Thyroid gland (tissue), 4 donors: ENCODE data around the gene UPK3A. TPM values are rescaled to one million over a fixed set of nuclear protein-coding genes. Genes with fewer than 3 reads are reported as not detected.
"Not testable (repeated sequence)": the region's sequence is repeated elsewhere in the genome, so short reads cannot be mapped to it uniquely, and the experiment has no call there.

Experiments
- DNase-seq, 2 donors: peaks; one replicate each; pipeline ENCODE4 v3.0.0-alpha.2; 2019
- H3K27ac ChIP-seq, 3 donors: fragments of 200-600 bp; sonication (generic); 1 replicate in 2 of 3; 2 replicates in 1 of 3; pipeline ENCODE4 v1.5.1; 2016 to 2019; ENCODE audit warnings: mild to moderate bottlenecking in 1 of 3, moderate library complexity in 1 of 3
- H3K27me3 ChIP-seq: fragments of 200-600 bp; sonication (generic); one replicate; pipeline ENCODE4 v1.5.1; 2019
- H3K36me3 ChIP-seq, 2 donors: fragments of 200-600 bp; sonication (generic); one replicate each; pipeline ENCODE4 v1.5.1; 2016 to 2019
- H3K4me1 ChIP-seq, 2 donors: fragments of 200-600 bp; sonication (generic); one replicate each; pipeline ENCODE4 v1.5.1; 2017 to 2019
- H3K4me3 ChIP-seq, 3 donors: fragments of 200-600 bp; sonication (generic); replicated peaks in 1 of 3; 1 replicate in 2 of 3; 2 replicates in 1 of 3; pipeline ENCODE4 v1.5.1; 2016; ENCODE audit warnings: mild to moderate bottlenecking in 1 of 3
- H3K9me3 ChIP-seq: fragments of 200-600 bp; sonication (generic); one replicate; pipeline ENCODE4 v1.5.1; 2017
- CTCF ChIP-seq, 6 experiments: fragments of 200-600 bp in 3 of 6; fragments of 450-650 bp in 3 of 6; sonication (generic) in 3 of 6; IDR thresholded peaks; one replicate each; pipeline ENCODE4 v1.5.1; 2016 to 2019; ENCODE audit warnings: antibody characterized with exemption in 6 of 6, mild to moderate bottlenecking in 2 of 6, inconsistent platforms in 1 of 6, moderate library complexity in 1 of 6
- POLR2A ChIP-seq, 2 donors: fragments of 450-650 bp; IDR thresholded peaks; one replicate each; pipeline ENCODE4 v1.6.1; 2017; ENCODE audit warnings: antibody characterized with exemption in 2 of 2, mild to moderate bottlenecking in 2 of 2, moderate library complexity in 1 of 2
- WGBS, 2 donors: methylation state at CpG; one replicate each; pipeline ENCODE4 v1.1.5; 2017; 5-methylcytosine and 5-hydroxymethylcytosine counted together
- intact Hi-C: fragments of 100-400 bp; cut with DNase I; formaldehyde crosslinking; loops from one replicate; pipeline ENCODE4 v1.15.1; 2023
- total RNA-seq, 4 donors: library from RNA; depleted of rRNA; stranded (reverse); fragments of >200 nt; gene quantifications; one replicate each; pipeline ENCODE4 v1.2.3, GENCODE V29; 2016

Gene UPK3A
- total RNA-seq, 4 donors from 2014 or later: 2.1 to 3.9 (median 2.6) TPM; not detected in 1

GRCh38 chr22:45248832-45249561 is 35.8 kb upstream of the UPK3A start:
- Histone ChIP-seq H3K36me3 (no peaks in the 10 kb centered on the region), H3K27me3 (no peaks in the 10 kb centered on the region), H3K27ac (no peak overlapping the region), H3K4me1 (peaks cover 4% of the 10 kb centered on the region in 2 donors), H3K9me3 (no peaks in the 10 kb centered on the region), H3K4me3 (no peak overlapping the region)
- WGBS, 2 donors: 71 to 83% methylated on average over 8 of the region's 8 CpGs
- intact Hi-C loops: no loop called here
- DNase-seq: no peak
- TF ChIP-seq POLR2A (IDR thresholded peaks at IDR 0.05): no peak
- TF ChIP-seq CTCF (IDR thresholded peaks at IDR 0.05): no peak

GRCh38 chr22:45251825-45252224 is 32.9 kb upstream of the UPK3A start:
- Histone ChIP-seq H3K27ac (no peak overlapping the region), H3K27me3 (no peaks in the 10 kb centered on the region), H3K4me3 (no peak overlapping the region), H3K4me1 (no peaks in the 10 kb centered on the region), H3K36me3 (no peaks in the 10 kb centered on the region), H3K9me3 (no peaks in the 10 kb centered on the region)
- intact Hi-C loops: no loop called here
- WGBS, 2 donors: 55 to 78% methylated on average over 8 of the region's 8 CpGs
- TF ChIP-seq POLR2A (IDR thresholded peaks at IDR 0.05) (no peak), CTCF (IDR thresholded peaks at IDR 0.05) (no peak)
- DNase-seq: no peak

- H3K36me3 ChIP-seq: no peaks in the 10 kb centered on the region
- no peak for DNase-seq
- H3K27me3 ChIP-seq: no peaks in the 10 kb centered on the region
- no peaks in the 10 kb centered on the region for H3K4me1 ChIP-seq
- no peak for TF ChIP-seq CTCF (IDR thresholded peaks at IDR 0.05)
- intact Hi-C loops: no loop called here
- H3K27ac ChIP-seq: no peak overlapping the region
- H3K9me3 ChIP-seq: no peaks in the 10 kb centered on the region
- WGBS, 2 donors: 77 to 86% methylated on average over 10 of the region's 10 CpGs
- H3K4me3 ChIP-seq: no peak overlapping the region
These were observed 31.6 kb upstream of the UPK3A start for GRCh38 chr22:45253039-45253641.

GRCh38 chr22:45254388-45254787 is 30.4 kb upstream of the UPK3A start:
- Histone ChIP-seq H3K9me3 (no peaks in the 10 kb centered on the region), H3K27ac (no peak overlapping the region), H3K36me3 (no peaks in the 10 kb centered on the region), H3K27me3 (no peaks in the 10 kb centered on the region), H3K4me1 (no peaks in the 10 kb centered on the region), H3K4me3 (no peak overlapping the region)
- intact Hi-C loops: no loop called here
- no peak for TF ChIP-seq CTCF (IDR thresholded peaks at IDR 0.05)
- no peak for TF ChIP-seq POLR2A (IDR thresholded peaks at IDR 0.05)
- DNase-seq: no peak
- 95% methylated on average over 7 of the region's 7 CpGs for WGBS, 2 donors

- TF ChIP-seq POLR2A (IDR thresholded peaks at IDR 0.05) (no peak), CTCF (IDR thresholded peaks at IDR 0.05) (no peak)
- WGBS, 2 donors: 91 to 93% methylated on average over 6 of the region's 6 CpGs
- no peak overlapping the region for H3K27ac ChIP-seq
- intact Hi-C loops: no loop called here
- H3K4me1 ChIP-seq: no peaks in the 10 kb centered on the region
- H3K27me3 ChIP-seq: no peaks in the 10 kb centered on the region
- no peak for DNase-seq
- no peaks in the 10 kb centered on the region for H3K9me3 ChIP-seq
- no peaks in the 10 kb centered on the region for H3K36me3 ChIP-seq
- no peak overlapping the region for H3K4me3 ChIP-seq
These were observed 29.9 kb upstream of the UPK3A start for GRCh38 chr22:45254789-45255278.

GRCh38 chr22:45257941-45258340 is 26.8 kb upstream of the UPK3A start:
- H3K27me3 ChIP-seq, intact Hi-C loops, H3K27ac ChIP-seq, H3K9me3 ChIP-seq, H3K36me3 ChIP-seq, H3K4me1 ChIP-seq, DNase-seq, H3K4me3 ChIP-seq: not testable (repeated sequence)
- WGBS, 2 donors: 81 to 89% methylated on average over 4 of the region's 4 CpGs
